ENCODE data around the gene NOP14. TPM values are rescaled to one million over a fixed set of nuclear protein-coding genes. Genes with fewer than 3 reads are reported as not detected.

Gene NOP14
- total and polyA plus RNA-seq, 2 of the 8 experiments (the other 6 are each of a cell fraction or from before 2014, with no cell fraction given), result 8.6 to 45.3 TPM

DNA sequence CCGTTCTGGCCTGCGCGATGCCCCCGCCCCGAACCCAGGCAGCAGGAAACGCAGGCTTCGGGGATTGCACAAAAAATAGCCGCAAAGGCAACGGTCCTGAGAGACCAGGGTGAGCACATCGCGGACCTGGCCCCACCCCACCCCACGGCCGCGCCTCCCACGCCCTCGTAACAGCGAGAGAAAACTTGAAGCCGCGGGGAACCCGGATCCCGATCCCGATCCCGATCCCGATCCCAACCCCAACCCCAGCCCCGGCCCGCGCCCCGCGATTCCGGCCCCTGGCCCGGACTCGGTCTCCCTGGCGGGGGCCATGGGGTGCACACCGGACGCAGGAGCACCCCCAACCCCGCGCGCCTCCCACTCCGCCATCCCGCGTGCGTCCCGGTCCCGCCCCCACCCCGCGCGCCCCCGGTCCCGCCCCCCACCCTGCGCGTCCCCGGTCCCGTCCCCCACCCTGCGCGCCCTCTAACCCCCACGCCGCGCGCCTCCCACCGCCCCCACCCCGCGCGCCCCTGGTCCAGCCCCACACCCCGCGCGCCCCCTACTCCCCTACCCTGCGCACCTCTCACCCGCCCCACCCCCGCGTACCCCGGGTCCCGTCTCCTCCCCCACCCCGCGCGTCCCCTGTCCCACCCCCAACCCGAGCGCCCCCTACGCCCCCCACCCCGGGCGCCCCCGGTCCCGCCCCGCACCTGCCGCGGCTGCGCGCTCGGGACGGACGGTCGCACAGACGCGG is 29.0 kb downstream of the NOP14 start:
- H3K23me2 ChIP-seq (ENCODE audit: low read depth, low read length), result peaks cover 15% of the 10 kb centered on the region
- WGBS, 2 experiments (ENCODE audit: extremely low coverage in 1 of 2, insufficient coverage in 1 of 2, insufficient read length in 1 of 2, insufficient replicate concordance in 2 of 2, low coverage in 1 of 2, low lambda C conversion rate in 2 of 2, missing lambda C conversion rate in 1 of 2), result 0% methylated on average over 2 of the region's 93 CpGs; no CpG with 5 or more reads in 1 of the 2 experiments

More for the DNA sequence above, 29.0 kb downstream of the NOP14 start:
- H3K18ac ChIP-seq (ENCODE audit: extremely low read depth, low read length), result no peak overlapping the region; the same call in 1 of the 2 replicates
- peaks cover 9 to 29% of the 10 kb centered on the region in 2 experiments for H4K20me1 ChIP-seq (replicated peaks in 1 of 2; ENCODE audit: control insufficient read depth in 1 of 2, insufficient read depth in 2 of 2, low read length in 2 of 2)
- no peak overlapping the region for H2BK120ac ChIP-seq (replicated peaks; ENCODE audit: low read depth, low read length)
- ChIA-PET POLR2A (ENCODE audit: partially characterized antibody) (interaction anchor here (2.1 to 6.0 kb wide), 2 partner anchors 9 to 10 kb away, joined by 19 to 45 read pairs; no protein-coding TSS in a partner anchor), CTCF (ENCODE audit: partially characterized antibody) (interaction anchor here (1.2 kb wide), 2 partner anchors 11 to 66 kb away, joined by 3 read pairs; no protein-coding TSS in a partner anchor)
- H3K4me2 ChIP-seq (ENCODE audit: insufficient read depth in 1 of 2, low read depth in 2 of 2, low read length in 2 of 2), result peak overlapping the region; percentile 69 to 88
- H2AFZ ChIP-seq (ENCODE audit: low read length), result no peak overlapping the region
- FAIRE-seq (no peak), DNase-seq (ENCODE audit: low read depth in 1 of 2, low spot score in 2 of 2) (no peak)
- H3K4me3 ChIP-seq (ENCODE audit: extremely low read depth in 1 of 4, insufficient read depth in 2 of 4, low read depth in 3 of 4, low read length in 4 of 4), result peak overlapping the region; percentile 79 to 83 (median 82)
- H2BK20ac ChIP-seq (ENCODE audit: low read length), result no peak overlapping the region
- H3K79me1 ChIP-seq (ENCODE audit: low read depth, low read length), result peaks cover 9% of the 10 kb centered on the region
- H3K27ac ChIP-seq (ENCODE audit: low read depth, low read length), result no peak overlapping the region
- no peak overlapping the region for H2AK5ac ChIP-seq (ENCODE audit: low read depth, low read length)
- H3K56ac ChIP-seq (replicated peaks; ENCODE audit: insufficient read length, low read depth, low read length), result no peak overlapping the region
- H3K79me2 ChIP-seq (ENCODE audit: control insufficient read depth in 1 of 2, insufficient read depth in 2 of 2, low read length in 2 of 2), result peaks cover 0 to 19% of the 10 kb centered on the region in 2 experiments; a peak in 2 of 4 replicates
- no peak overlapping the region for H2BK12ac ChIP-seq (ENCODE audit: low read depth, low read length)
- no peak overlapping the region for H4K91ac ChIP-seq (replicated peaks; ENCODE audit: insufficient read length, low read length)
- peaks cover 0 to 14% (median 7%) of the 10 kb centered on the region in 4 experiments; a peak in 6 of 7 replicates for H3K4me1 ChIP-seq (replicated peaks in 1 of 4; ENCODE audit: control insufficient read depth in 3 of 4, insufficient read depth in 4 of 4, low read length in 3 of 4)
- TF ChIP-seq SP1 (IDR thresholded peaks at IDR 0.05; ENCODE audit: low read depth, low read length) (no peak), PHF8 (conservative IDR thresholded peaks at IDR 0.05; ENCODE audit: low read depth, low read length) (no peak), CHD2 (IDR thresholded peaks at IDR 0.05; ENCODE audit: low read length) (no peak), RBBP5 (IDR thresholded peaks at IDR 0.05; ENCODE audit: borderline replicate concordance, low read depth, low read length) (0 out of 2 replicates have a peak, but pooled peaks have one; percentile 1), RFX5 (IDR thresholded peaks at IDR 0.05; ENCODE audit: borderline replicate concordance, low read depth, low read length) (no peak), CREB1 (IDR thresholded peaks at IDR 0.05) (no peak)
- TF ChIP-seq, protein P1, sequence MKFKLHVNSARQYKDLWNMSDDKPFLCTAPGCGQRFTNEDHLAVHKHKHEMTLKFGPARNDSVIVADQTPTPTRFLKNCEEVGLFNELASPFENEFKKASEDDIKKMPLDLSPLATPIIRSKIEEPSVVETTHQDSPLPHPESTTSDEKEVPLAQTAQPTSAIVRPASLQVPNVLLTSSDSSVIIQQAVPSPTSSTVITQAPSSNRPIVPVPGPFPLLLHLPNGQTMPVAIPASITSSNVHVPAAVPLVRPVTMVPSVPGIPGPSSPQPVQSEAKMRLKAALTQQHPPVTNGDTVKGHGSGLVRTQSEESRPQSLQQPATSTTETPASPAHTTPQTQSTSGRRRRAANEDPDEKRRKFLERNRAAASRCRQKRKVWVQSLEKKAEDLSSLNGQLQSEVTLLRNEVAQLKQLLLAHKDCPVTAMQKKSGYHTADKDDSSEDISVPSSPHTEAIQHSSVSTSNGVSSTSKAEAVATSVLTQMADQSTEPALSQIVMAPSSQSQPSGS (IDR thresholded peaks at IDR 0.05; ENCODE audit: low read length), result no peak
- TF ChIP-seq, protein P2, sequence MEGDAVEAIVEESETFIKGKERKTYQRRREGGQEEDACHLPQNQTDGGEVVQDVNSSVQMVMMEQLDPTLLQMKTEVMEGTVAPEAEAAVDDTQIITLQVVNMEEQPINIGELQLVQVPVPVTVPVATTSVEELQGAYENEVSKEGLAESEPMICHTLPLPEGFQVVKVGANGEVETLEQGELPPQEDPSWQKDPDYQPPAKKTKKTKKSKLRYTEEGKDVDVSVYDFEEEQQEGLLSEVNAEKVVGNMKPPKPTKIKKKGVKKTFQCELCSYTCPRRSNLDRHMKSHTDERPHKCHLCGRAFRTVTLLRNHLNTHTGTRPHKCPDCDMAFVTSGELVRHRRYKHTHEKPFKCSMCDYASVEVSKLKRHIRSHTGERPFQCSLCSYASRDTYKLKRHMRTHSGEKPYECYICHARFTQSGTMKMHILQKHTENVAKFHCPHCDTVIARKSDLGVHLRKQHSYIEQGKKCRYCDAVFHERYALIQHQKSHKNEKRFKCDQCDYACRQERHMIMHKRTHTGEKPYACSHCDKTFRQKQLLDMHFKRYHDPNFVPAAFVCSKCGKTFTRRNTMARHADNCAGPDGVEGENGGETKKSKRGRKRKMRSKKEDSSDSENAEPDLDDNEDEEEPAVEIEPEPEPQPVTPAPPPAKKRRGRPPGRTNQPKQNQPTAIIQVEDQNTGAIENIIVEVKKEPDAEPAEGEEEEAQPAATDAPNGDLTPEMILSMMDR (IDR thresholded peaks at IDR 0.05; ENCODE audit: control extremely low read depth in 1 of 3, insufficient read depth in 1 of 3, low read depth in 1 of 3, low read length in 3 of 3), result no peak
- H3K9ac ChIP-seq (replicated peaks in 1 of 4; ENCODE audit: extremely low read depth in 1 of 4, low read depth in 3 of 4, low read length in 3 of 4), result peak overlapping the region in 2 of 4 experiments; percentile 38 to 47; a peak in 3 of 7 replicates
- H3K4ac ChIP-seq (replicated peaks; ENCODE audit: insufficient read length, low read depth, low read length), result no peak overlapping the region
- no peak overlapping the region for H2BK5ac ChIP-seq (ENCODE audit: low read depth, low read length)
- no peak overlapping the region for H3K23ac ChIP-seq (ENCODE audit: insufficient read length)
- H3K36me3 ChIP-seq (ENCODE audit: control insufficient read depth in 2 of 4, insufficient read depth in 4 of 4, low read length in 3 of 4), result peaks cover 8 to 31% (median 23%) of the 10 kb centered on the region in 4 experiments; a peak in 7 of 8 replicates
- H4K5ac ChIP-seq (ENCODE audit: insufficient read length, low read depth, low read length), result no peak overlapping the region
- H3K27me3 ChIP-seq (replicated peaks in 1 of 4; ENCODE audit: control insufficient read depth in 3 of 4, extremely low read depth in 1 of 4, insufficient read depth in 3 of 4, low read length in 3 of 4), result no peaks in the 10 kb centered on the region
- H3K9me3 ChIP-seq (ENCODE audit: insufficient read depth in 2 of 2, low read depth in 1 of 2, low read length in 1 of 2), result no peaks in the 10 kb centered on the region
- H3K14ac ChIP-seq (ENCODE audit: insufficient read length), result no peak overlapping the region
- no peak overlapping the region for H2BK15ac ChIP-seq (ENCODE audit: low read length)
- no peak overlapping the region for H4K8ac ChIP-seq (ENCODE audit: extremely low read depth, insufficient read depth, low read length)
